MM.1S (cell line): ENCODE results near the gene KLK15.

ENCODE experiments used
- EZH2 ChIP-seq: fragments of 300-600 bp; sonication (generic); optimal IDR thresholded peaks from 2 replicates; pipeline ENCODE3; 2017; ENCODE audit warnings: low read depth, mild to moderate bottlenecking, antibody characterized with exemption, low read length, mixed read lengths
- EZH2phosphoT487 ChIP-seq: fragments of 300-600 bp; sonication (generic); IDR thresholded peaks from 2 replicates; pipeline ENCODE4 v1.6.1; 2018; ENCODE audit warnings: antibody characterized with exemption, low read length
- TF ChIP-seq, protein P1 (sequence below): fragments of 300-600 bp; sonication (generic); IDR thresholded peaks from 2 replicates; pipeline ENCODE4 v1.5.1; 2016; ENCODE audit warnings: antibody characterized with exemption, low read length, mixed read lengths

DNA sequence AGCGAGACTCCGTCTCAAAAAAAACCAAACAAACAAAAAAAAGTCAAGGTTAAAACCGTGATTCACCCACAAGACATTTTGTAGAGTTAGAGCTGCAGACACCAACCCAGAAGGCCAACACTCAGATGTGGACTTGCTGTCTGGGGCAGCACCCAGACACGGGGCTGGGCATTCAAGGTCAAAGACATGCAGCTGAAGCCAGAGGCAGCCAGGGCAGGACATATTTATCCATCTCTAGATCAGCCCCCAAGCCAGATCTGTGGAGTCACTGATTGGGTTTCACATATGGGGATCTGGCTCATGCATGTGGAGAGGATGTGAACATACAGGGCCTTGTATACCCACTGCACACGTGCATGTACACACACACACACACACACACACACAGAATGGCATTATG lies 3.6 kb downstream of the KLK15 start:
- TF ChIP-seq, protein P1, sequence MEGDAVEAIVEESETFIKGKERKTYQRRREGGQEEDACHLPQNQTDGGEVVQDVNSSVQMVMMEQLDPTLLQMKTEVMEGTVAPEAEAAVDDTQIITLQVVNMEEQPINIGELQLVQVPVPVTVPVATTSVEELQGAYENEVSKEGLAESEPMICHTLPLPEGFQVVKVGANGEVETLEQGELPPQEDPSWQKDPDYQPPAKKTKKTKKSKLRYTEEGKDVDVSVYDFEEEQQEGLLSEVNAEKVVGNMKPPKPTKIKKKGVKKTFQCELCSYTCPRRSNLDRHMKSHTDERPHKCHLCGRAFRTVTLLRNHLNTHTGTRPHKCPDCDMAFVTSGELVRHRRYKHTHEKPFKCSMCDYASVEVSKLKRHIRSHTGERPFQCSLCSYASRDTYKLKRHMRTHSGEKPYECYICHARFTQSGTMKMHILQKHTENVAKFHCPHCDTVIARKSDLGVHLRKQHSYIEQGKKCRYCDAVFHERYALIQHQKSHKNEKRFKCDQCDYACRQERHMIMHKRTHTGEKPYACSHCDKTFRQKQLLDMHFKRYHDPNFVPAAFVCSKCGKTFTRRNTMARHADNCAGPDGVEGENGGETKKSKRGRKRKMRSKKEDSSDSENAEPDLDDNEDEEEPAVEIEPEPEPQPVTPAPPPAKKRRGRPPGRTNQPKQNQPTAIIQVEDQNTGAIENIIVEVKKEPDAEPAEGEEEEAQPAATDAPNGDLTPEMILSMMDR, result no peak
- TF ChIP-seq EZH2phosphoT487 (no peak), EZH2 (no peak)
